GM18499 (cell line): Measurements from ENCODE around the gene IRGQ.
"Not testable (repeated sequence)": the region's sequence is repeated elsewhere in the genome, so short reads cannot be mapped to it uniquely, and the experiment has no call there.

Experiments
- ATAC-seq: cut with Tn5 transposase; IDR thresholded peaks from one replicate; pipeline ENCODE4 v1.9.1; 2021; ENCODE audit warnings: moderate number of reproducible peaks; ENCODE audit not compliant: insufficient read depth, unreplicated experiment

Gene IRGQ

DNA sequence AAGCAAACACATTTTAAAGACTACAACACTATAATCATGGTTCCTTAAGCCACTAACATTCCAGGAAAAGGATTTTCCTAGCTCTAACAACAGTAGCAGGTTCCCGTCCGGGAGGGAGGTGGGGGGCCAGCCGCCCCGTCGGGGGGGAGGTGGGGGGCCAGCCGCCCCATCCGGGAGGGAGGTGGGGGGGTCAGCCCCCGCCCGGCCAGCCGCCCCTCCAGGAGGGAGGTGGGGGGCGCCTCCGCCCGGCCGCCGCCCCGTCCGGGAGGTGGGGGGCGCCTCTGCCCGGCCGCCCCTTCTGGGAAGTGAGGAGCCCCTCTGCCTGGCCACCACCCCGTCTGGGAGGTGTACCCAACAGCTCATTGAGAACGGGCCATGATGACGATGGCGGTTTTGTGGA is 48.0 kb downstream of the IRGQ start:
- ATAC-seq = not testable (repeated sequence)

DNA sequence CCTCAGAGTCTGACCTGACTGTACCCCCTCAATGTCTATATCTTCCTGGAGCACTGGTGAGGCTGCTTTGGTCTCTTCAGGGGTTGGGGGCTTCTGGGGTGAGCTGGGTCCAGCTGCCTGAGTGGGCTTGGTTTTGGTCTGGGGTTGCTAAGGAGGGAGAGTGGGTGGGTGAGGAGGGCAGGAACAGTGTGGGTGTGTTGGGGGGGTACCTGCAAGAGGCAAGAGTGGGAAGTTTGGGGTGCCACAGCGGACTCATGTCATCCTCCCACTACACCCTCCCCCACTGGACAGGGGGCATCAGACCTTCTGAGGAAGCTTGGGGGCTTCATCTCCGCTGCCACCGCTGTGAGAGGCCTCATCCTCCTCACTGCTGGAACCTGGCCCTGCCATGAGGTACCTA is 49.4 kb downstream of the IRGQ start:
- ATAC-seq = no peak

DNA sequence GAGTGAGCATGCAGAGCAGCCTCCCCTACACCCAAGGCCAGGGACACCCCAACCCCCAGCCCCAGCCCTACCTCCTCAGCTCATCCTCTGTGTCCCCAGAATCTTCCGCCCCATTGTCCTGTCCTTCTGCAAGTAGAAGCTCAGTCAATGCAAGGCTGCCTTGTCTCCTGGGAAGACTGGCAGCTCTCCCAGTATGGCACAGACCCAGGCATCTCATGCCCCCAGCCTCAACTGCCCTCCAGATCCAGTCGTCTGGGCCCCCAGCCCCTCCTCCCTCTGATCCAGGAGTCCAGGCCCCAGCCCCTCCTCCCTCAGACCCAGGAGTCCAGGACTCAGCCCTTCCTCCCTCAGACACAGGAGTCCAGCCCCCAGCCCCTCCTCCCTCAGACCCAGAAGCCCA is 50.0 kb downstream of the IRGQ start:
- ATAC-seq = no peak

DNA sequence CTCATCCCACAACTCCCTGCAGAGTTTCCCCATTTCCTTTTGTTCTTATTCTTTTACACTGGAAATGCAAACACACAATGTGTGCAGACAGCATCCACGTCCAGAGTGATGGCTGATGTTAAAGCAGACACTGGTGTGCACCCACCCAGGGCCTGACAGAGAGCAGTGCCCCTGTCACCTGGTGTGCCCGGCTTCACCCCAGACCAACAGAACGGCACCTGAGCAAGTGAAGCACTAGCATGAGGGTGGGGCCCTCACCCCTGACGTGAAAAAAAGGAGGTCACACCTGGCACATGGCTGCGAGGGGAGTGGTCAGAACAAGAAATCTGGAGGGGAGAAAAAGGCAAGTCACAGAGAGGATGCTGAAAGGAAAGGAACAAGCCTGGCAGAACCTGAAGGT is 50.7 kb downstream of the IRGQ start:
- ATAC-seq = no peak

DNA sequence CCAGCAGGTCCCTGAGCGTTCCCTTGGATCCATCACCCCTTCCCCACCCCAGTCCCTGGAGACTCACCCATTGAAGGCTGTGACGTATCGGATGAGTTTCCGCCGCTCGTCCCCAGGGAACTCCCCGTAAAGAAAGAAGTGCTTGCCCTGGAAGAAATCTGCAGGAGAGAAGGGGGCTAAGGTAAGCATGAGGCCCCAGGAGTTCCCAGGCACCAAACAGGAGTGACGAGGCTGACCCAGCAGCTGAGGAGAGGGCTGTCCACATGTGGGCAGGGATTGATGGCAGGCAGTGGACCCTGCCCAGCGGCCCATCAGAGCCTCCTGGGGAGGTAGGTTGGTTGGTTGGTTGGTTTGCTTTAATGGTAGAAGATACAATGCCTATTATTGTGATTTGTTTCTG is 51.9 kb downstream of the IRGQ start:
- ATAC-seq = no peak

DNA sequence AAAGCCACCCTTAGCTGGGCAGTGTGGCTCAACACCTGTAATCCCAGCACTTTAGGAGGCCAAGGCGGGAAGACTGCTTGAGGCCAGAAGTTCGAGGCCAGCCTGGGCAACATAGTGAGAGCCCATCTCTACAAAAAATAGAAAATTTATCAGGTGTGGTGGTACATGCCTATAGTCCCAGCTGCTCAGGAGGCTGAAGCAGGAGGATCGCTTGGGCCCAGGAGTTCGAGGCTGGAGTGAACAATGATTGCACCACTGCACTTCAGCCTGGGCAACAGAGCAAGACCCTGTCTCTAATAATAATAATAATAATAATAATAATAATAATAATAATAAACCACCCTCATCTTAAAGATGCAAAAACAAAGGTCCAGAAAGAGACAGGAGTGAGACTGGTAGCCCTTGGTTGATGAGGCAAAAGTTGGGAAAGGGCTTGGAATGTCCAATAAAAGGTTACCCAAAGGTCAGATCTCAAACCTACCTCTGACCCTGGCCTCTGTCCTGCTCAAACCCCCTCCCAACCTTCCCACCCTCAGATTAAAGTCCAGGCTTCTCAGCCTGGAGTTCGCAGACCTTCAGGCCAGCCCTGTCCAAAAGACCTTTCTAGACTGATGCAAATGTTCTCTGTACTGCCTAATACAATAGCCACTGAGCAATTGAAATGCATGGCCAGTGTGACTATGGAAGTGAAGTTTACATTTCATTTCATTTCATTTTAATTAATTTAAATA is 53.8 kb downstream of the IRGQ start:
- ATAC-seq = no peak

DNA sequence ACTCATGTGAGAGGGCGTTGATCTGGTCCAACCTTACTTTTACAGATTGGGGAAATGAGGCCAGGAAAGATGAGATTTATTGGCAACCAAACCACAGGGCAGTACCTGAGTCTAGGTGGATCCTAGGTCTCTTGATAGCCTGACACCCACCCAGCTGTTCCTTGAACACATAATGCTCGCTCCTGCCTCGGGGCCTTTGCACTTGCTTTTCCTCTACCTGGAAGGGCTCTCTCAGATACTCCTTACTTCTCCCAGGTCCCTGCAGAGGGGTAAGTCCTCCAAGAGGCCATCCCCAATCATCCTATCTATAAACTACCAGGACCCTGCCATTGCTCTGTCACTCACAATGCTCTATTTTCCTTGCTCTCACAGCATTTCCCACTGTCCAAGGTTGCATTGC is 55.6 kb downstream of the IRGQ start:
- no peak for ATAC-seq

DNA sequence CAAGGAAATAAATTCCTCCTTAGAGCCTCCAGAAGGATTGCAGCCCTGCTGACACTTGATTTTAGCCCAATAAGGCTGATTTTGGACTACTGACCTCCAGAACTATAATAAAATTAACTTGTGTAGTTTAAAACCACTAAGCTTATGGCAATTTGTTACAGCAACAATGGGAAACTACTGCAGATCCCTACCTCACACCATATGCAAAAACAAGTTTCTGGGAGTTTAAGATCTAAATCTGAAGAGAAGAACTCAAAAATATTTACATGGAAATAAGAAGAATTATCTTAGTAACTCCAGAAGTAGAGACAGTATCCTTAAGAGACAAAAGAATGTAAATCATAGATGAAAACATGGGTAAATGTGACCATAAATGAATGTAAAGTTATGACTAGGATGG is 57.0 kb downstream of the IRGQ start:
- no peak for ATAC-seq

DNA sequence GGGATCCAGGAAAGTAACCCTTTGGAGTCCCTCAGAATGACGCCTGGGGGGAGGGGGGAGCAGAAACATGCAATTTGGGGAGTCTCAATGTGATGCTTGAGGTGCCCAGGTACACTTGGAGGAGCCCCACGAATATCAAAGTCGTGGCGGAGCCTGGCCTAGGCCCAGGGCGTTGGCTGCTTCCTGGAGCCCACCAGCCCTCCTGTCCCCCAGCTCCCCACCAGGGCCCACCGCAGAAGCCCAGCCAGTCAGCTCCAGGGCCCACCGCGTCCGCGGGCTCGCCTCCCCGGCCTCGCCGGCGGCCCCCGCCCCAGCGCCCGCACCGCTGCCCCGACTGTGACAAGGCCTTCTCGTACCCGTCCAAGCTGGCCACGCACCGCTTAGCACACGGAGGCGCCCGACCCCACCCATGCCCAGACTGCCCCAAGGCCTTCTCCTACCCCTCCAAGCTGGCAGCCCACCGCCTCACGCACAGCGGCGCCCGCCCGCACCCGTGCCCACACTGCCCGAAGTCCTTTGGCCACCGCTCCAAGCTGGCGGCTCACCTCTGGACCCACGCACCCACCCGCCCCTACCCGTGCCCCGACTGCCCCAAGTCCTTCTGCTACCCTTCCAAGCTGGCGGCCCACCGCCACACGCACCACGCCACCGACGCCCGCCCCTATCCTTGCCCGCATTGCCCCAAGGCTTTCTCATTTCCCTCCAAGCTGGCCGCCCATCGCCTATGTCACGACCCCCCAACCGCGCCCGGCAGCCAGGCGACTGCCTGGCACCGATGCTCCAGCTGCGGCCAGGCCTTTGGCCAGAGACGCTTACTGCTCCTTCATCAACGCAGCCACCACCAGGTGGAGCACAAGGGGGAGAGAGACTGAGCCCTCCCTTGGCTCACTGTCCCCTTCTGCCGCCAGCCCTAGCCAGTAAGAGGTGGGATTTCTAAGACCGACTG is 60.8 kb downstream of the IRGQ start:
- no peak for ATAC-seq
